Cerebellar nuclear complex (tissue), 1 donor: Measurements from ENCODE around the gene MYO9B.
"Not testable (repeated sequence)": the region's sequence is repeated elsewhere in the genome, so short reads cannot be mapped to it uniquely, and the experiment has no call there.

Source experiments
- DNase-seq, 2 experiments: peaks; one replicate each; lab custom pipeline; 2025; lab: John Stamatoyannopoulos, UW

MYO9B gene

DNA sequence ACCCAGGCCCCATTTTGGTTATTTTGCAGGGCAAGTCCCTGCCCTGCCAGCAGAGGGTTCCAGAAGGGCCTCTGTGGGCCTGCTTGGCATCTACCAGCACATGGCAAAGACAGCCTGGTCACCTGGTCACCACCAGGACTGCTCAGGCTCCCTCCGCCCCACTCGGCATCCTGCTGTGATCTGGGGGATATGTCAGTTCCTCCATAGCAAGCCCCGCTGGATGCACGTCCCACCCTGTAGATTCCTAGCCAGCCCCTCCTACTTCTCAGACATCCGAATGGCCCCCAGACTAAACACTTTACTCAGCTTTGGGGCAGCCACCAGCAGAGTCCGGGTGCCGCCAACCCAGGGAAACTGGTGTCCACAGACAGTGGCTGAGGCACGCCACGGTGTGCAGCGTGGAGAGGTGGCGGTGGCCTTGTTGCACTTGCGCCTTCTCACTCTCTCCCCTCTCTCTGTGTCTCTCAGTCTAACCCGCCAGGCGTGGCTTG is 107.7 kb downstream of the MYO9B start:
- DNase-seq: no peak

- DNase-seq: no peak
Measured at GRCh38 chr19:17183858-17184321, 108.3 kb downstream of the MYO9B start.

GRCh38 chr19:17184371-17184841 is 108.8 kb downstream of the MYO9B start:
- no peak for DNase-seq

DNA sequence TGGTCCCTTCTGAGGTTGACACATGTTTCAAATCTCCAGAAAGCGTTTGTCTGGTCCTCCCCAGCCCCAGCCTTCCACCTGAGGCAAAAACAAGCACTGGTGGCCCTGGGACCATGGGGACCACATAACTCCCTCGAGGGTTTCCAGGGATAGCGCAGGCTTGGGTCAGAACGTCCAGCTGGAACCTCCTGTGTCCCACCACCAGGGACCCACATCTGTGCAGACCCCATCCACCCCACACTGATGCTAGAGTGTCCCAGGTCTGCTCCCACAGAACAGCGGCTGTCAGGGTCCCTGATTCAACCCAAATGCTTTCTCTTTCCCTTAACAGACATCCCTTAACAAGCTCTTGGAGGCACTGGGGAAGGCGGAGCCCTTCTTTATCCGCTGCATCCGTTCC is 110.0 kb downstream of the MYO9B start:
- DNase-seq: no peak

- not testable (repeated sequence) for DNase-seq
Measured at GRCh38 chr19:17191736-17192135, 116.2 kb downstream of the MYO9B start.

- no peak for DNase-seq
Measured at GRCh38 chr19:17192751-17193150, 117.2 kb downstream of the MYO9B start.

GRCh38 chr19:17194608-17195007 is 119.0 kb downstream of the MYO9B start:
- no peak for DNase-seq

GRCh38 chr19:17195106-17195505 is 119.5 kb downstream of the MYO9B start:
- no peak for DNase-seq

DNA sequence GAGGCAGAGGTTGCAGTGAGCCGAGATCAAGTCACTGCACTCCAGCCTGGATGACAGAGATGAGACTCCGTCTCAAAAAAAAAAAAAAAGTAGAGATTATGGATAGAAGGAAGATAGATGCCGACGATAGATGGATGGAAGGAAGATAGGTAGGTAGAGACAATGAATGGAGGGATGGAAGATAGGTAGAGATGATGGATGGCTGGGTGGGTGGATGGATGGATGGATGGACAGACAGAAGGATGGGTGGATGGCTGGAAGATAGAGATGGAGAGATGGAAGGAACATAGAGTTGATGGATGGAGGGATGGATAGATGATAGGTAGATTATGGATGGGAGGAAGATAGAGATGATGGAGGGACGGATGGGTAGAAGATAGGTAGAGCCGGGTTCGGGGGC is 121.0 kb downstream of the MYO9B start:
- no peak for DNase-seq

GRCh38 chr19:17197666-17198065 is 122.1 kb downstream of the MYO9B start:
- no peak for DNase-seq

DNA sequence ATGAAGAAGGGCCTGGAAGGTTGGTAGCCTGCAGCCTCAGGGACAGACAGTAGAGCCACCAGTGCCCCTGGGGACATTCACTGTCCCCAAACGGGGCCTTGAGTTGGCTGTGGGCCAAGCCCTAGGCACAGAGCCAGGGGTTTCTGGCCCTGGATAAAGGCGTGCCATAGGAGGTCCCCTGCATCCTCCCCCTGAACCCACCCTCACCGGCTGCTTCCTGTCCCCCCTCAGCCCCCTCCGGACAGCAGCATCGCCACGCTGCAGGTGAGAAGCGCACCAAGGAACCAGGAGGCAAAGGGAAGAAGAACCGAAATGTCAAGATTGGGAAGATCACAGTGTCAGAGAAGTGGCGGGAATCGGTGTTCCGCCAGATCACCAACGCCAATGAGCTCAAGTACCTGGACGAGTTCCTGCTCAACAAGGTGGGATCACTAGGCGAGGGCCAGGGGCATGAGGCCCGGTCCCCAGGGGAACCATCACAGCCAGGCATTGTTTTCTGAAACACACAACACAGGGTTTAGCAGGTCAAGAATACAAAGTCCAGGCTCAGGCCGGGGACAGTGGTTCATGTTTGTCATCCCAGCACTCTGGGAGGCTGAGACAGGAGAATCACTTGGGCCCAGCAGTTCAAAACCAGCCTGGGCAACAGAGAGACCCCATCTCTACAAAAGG is 125.0 kb downstream of the MYO9B start:
- no peak for DNase-seq

GRCh38 chr19:17202249-17202648 is 126.7 kb downstream of the MYO9B start:
- no peak for DNase-seq

DNA sequence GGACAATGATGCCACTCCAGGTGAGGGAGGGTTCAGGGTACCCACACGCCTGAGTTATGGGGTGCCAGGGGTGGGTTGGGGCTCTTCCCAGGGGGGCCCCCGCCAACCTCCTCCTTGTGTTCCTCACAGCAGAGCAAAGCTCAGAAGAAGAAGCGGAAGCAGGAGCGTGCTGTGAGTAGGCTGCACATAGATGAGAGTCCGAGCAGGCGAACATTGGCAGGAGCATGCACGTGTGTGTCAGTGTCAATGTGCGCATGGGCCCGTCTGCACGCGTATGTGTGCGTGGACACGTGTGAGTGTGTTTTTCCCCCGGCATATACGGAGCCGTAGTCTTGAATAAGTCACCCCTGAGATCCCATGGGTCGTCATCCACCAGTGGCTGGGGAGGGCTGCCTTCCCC is 127.1 kb downstream of the MYO9B start:
- no peak for DNase-seq

DNA sequence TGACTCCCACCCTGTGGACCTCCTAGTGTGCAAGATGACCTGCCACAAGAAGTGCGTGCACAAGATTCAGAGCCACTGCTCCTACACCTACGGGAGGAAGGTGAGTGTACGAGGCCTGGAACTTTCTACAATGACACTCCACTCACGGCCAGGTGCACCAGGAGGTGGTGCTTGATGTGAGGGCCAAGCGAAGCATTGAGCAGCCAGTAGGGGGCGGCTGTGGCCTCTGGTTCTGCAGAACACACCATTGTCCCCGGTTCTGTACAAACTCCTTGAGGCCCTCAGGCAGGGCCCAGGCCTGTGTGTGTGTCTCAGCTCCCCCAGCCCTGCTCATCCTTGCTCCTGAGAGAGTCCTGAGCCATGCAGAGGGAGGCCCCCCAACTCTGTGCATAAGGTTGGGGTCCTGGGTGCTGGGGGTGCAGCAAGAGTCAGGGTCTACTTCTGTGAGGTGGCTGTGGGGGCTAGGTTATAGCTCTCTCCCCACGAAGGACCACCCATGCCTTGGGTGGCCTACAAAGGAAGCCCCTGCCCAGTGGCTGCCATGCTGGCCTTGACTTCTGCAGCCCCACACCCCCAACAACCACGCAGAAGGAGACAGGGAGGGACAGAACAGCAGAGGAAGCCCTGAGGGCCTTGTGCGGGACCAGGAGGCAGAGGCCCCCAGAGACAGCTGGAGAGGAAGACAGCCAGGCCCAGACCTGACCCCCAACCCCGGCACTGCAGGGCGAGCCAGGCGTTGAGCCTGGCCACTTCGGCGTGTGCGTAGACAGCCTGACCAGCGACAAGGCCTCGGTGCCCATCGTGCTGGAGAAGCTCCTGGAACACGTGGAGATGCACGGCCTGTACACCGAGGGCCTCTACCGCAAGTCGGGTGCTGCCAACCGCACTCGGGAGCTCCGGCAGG is 129.9 kb downstream of the MYO9B start:
- DNase-seq: no peak

GRCh38 chr19:17206736-17207581 is 131.4 kb downstream of the MYO9B start:
- no peak for DNase-seq

- DNase-seq: no peak
Measured at GRCh38 chr19:17209126-17210036, 133.8 kb downstream of the MYO9B start.

GRCh38 chr19:17210296-17210695 is 134.7 kb downstream of the MYO9B start:
- DNase-seq: no peak

- no peak for DNase-seq
Measured at GRCh38 chr19:17211547-17212446, 136.2 kb downstream of the MYO9B start.

GRCh38 chr19:17213334-17213733 is 137.8 kb downstream of the MYO9B start:
- DNase-seq: no peak
